Smooth muscle cell (in vitro differentiated cells): ENCODE measurements around the gene ITM2B. TPM values are rescaled to one million over a fixed set of nuclear protein-coding genes. Genes with fewer than 3 reads are reported as not detected.

Source experiments
- DNase-seq: peaks from one replicate; lab custom pipeline; 2025; ENCODE audit not compliant: unreplicated experiment; lab: John Stamatoyannopoulos, UW
- H2AFZ ChIP-seq: fragments of 200-600 bp; sonication (generic); 2 replicates; pipeline ENCODE4 v1.6.0; 2016; ENCODE audit warnings: antibody characterized with exemption, low read depth, mild to moderate bottlenecking
- H3F3A ChIP-seq: fragments of 200-600 bp; sonication (generic); 2 replicates; pipeline ENCODE4 v1.6.0; 2017; ENCODE audit warnings: antibody characterized with exemption, low read depth
- H3K27ac ChIP-seq: fragments of 200-600 bp; sonication (generic); 2 replicates; pipeline ENCODE4 v1.5.1; 2016; ENCODE audit warnings: low read depth, mild to moderate bottlenecking
- H3K27me3 ChIP-seq: fragments of 200-600 bp; sonication (generic); 2 replicates; pipeline ENCODE4 v1.6.1; 2016; ENCODE audit warnings: low read depth, mild to moderate bottlenecking
- H3K36me3 ChIP-seq: fragments of 200-600 bp; sonication (generic); 2 replicates; pipeline ENCODE4 v1.5.1; 2016; ENCODE audit warnings: low read depth
- H3K4me1 ChIP-seq: fragments of 200-600 bp; sonication (generic); 2 replicates; pipeline ENCODE4 v1.5.1; 2016; ENCODE audit warnings: low read depth
- H3K4me2 ChIP-seq: fragments of 200-600 bp; sonication (generic); 2 replicates; pipeline ENCODE4 v1.6.0; 2016; ENCODE audit warnings: mild to moderate bottlenecking
- H3K4me3 ChIP-seq: fragments of 200-600 bp; sonication (generic); 2 replicates; pipeline ENCODE4 v1.5.1; 2016; ENCODE audit warnings: mild to moderate bottlenecking
- H3K79me2 ChIP-seq: fragments of 200-600 bp; sonication (generic); 2 replicates; pipeline ENCODE4 v1.6.0; 2016; ENCODE audit warnings: low read depth, mild to moderate bottlenecking
- H3K9ac ChIP-seq: fragments of 200-600 bp; sonication (generic); 2 replicates; pipeline ENCODE4 v1.6.0; 2016; ENCODE audit warnings: low read depth
- H3K9me3 ChIP-seq: fragments of 200-600 bp; sonication (generic); replicated peaks from 2 replicates; pipeline ENCODE4 v1.5.1; 2016; ENCODE audit warnings: low read depth
- H4K20me1 ChIP-seq: fragments of 200-600 bp; sonication (generic); 2 replicates; pipeline ENCODE4 v1.6.0; 2016; ENCODE audit warnings: low read depth
- CTCF ChIP-seq: fragments of 200-600 bp; sonication (generic); IDR thresholded peaks from 2 replicates; pipeline ENCODE4 v1.5.1; 2017; ENCODE audit warnings: borderline replicate concordance, mild to moderate bottlenecking, antibody characterized with exemption; ENCODE audit not compliant: insufficient read depth, poor library complexity, severe bottlenecking
- WGBS: methylation state at CpG from one replicate; pipeline ENCODE4 v1.1.7; 2016; ENCODE audit warnings: low lambda C conversion rate; 5-methylcytosine and 5-hydroxymethylcytosine counted together
- polyA plus RNA-seq: library from polyadenylated mRNA; unstranded; fragments of >200 nt; fragmentation: Nextera tagmentation; extraction: Ambion mirVana; gene quantifications from 2 replicates; pipeline ENCODE4 v1.2.1, GENCODE V29; 2016
- total RNA-seq: library from RNA; depleted of rRNA; stranded (reverse); fragments of >200 nt; gene quantifications from 2 replicates; pipeline ENCODE4 v1.2.3, GENCODE V29; 2014

ITM2B gene
- total and polyA plus RNA-seq, 2 experiments from 2014 or later = 397 to 557 TPM

- H3K9me3 ChIP-seq = no peaks in the 10 kb centered on the region
- peaks cover 40% of the 10 kb centered on the region for H3K36me3 ChIP-seq
- H3K9ac ChIP-seq = no peak overlapping the region
- no peak overlapping the region for H3K4me2 ChIP-seq
- H3K79me2 ChIP-seq = peaks cover 5% of the 10 kb centered on the region
- no peak for TF ChIP-seq CTCF
- no peak overlapping the region for H3K4me3 ChIP-seq
- DNase-seq = no peak
- peaks cover 35% of the 10 kb centered on the region for H4K20me1 ChIP-seq
- H3K27me3 ChIP-seq = no peaks in the 10 kb centered on the region
- no peaks in the 10 kb centered on the region for H3K4me1 ChIP-seq
- H3F3A ChIP-seq = no peaks in the 10 kb centered on the region
- H2AFZ ChIP-seq = no peak overlapping the region
- no peak overlapping the region for H3K27ac ChIP-seq
- WGBS = 97% methylated on average over 4 of the region's 4 CpGs
These were observed 28.0 kb downstream of the ITM2B start for GRCh38 chr13:48260970-48261369.

- Histone ChIP-seq H3K4me2 (no peak overlapping the region), H3K4me3 (no peak overlapping the region), H3K79me2 (no peaks in the 10 kb centered on the region), H3K9me3 (no peaks in the 10 kb centered on the region), H4K20me1 (peaks cover 23% of the 10 kb centered on the region), H2AFZ (no peak overlapping the region), H3K9ac (no peak overlapping the region), H3K27me3 (no peaks in the 10 kb centered on the region), H3F3A (no peaks in the 10 kb centered on the region), H3K27ac (no peak overlapping the region), H3K36me3 (peaks cover 22% of the 10 kb centered on the region), H3K4me1 (no peaks in the 10 kb centered on the region)
- TF ChIP-seq CTCF = no peak
- 94% methylated on average over 1 of the region's 1 CpG for WGBS
- DNase-seq = no peak
These were observed 30.2 kb downstream of the ITM2B start for GRCh38 chr13:48263196-48263595.

GRCh38 chr13:48264058-48264457, 31.1 kb downstream of the ITM2B start:
- peaks cover 15% of the 10 kb centered on the region for H4K20me1 ChIP-seq
- no peaks in the 10 kb centered on the region for H3K79me2 ChIP-seq
- H3K4me3 ChIP-seq = no peak overlapping the region
- no peaks in the 10 kb centered on the region for H3K9me3 ChIP-seq
- no peaks in the 10 kb centered on the region for H3K4me1 ChIP-seq
- no peak overlapping the region for H3K4me2 ChIP-seq
- H3K27ac ChIP-seq = no peak overlapping the region
- peaks cover 15% of the 10 kb centered on the region for H3K36me3 ChIP-seq
- H3K27me3 ChIP-seq = no peaks in the 10 kb centered on the region
- H3F3A ChIP-seq = no peaks in the 10 kb centered on the region
- H2AFZ ChIP-seq = no peak overlapping the region
- H3K9ac ChIP-seq = no peak overlapping the region
- WGBS = 98% methylated on average over 2 of the region's 2 CpGs
- no peak for TF ChIP-seq CTCF
- DNase-seq = no peak

- H3K9me3 ChIP-seq = no peaks in the 10 kb centered on the region
- H3K4me2 ChIP-seq = no peak overlapping the region
- no peaks in the 10 kb centered on the region for H3F3A ChIP-seq
- H3K4me1 ChIP-seq = no peaks in the 10 kb centered on the region
- no peak overlapping the region for H3K4me3 ChIP-seq
- H2AFZ ChIP-seq = no peak overlapping the region
- H3K9ac ChIP-seq = no peak overlapping the region
- WGBS = 89% methylated on average over 8 of the region's 8 CpGs
- H3K79me2 ChIP-seq = no peaks in the 10 kb centered on the region
- no peaks in the 10 kb centered on the region for H3K27me3 ChIP-seq
- no peak for DNase-seq
- H3K36me3 ChIP-seq = peaks cover 15% of the 10 kb centered on the region
- H3K27ac ChIP-seq = no peak overlapping the region
- H4K20me1 ChIP-seq = peaks cover 5% of the 10 kb centered on the region
- TF ChIP-seq CTCF = no peak
These were observed 32.3 kb downstream of the ITM2B start for GRCh38 chr13:48265217-48265815.
